Lower leg skin (tissue), 4 donors: ENCODE measurements around the gene FSTL5. TPM values are rescaled to one million over a fixed set of nuclear protein-coding genes. Genes with fewer than 3 reads are reported as not detected.

Source experiments
- DNase-seq, 2 donors: peaks; one replicate each; pipeline ENCODE4 v3.0.0-alpha.2; 2019; ENCODE audit warnings: low spot score in 2 of 2
- H3K4me3 ChIP-seq: fragments of 200-600 bp; sonication (generic); 2 replicates; pipeline ENCODE4 v1.5.1; 2017; ENCODE audit warnings: mild to moderate bottlenecking, low read depth; ENCODE audit not compliant: poor library complexity, severe bottlenecking
- CTCF ChIP-seq, 3 donors: fragments of 450-650 bp; IDR thresholded peaks; one replicate each; pipeline ENCODE4 v1.5.1; 2016; ENCODE audit warnings: antibody characterized with exemption in 3 of 3, mild to moderate bottlenecking in 3 of 3, moderate library complexity in 2 of 3
- POLR2A ChIP-seq, 2 donors: fragments of 450-650 bp; IDR thresholded peaks; one replicate each; pipeline ENCODE4 v1.6.1; 2016 to 2017; ENCODE audit warnings: antibody characterized with exemption in 2 of 2, mild to moderate bottlenecking in 1 of 2, moderate library complexity in 1 of 2
- WGBS, 2 donors: methylation state at CpG; one replicate each; pipeline ENCODE4 v1.1.5; 2018; 5-methylcytosine and 5-hydroxymethylcytosine counted together
- intact Hi-C: fragments of 100-400 bp; cut with DNase I; formaldehyde crosslinking; loops from one replicate; pipeline ENCODE4 v1.15.0; 2023; ENCODE audit warnings: low total_unique reads
- total RNA-seq, 4 donors: library from RNA; depleted of rRNA; stranded (reverse); fragments of >200 nt; gene quantifications; one replicate each; pipeline ENCODE4 v1.1.0, GENCODE V29; 2016

The FSTL5 gene
- total RNA-seq, 4 donors from 2014 or later, result not detected

- intact Hi-C loops, result no loop called here
- H3K4me3 ChIP-seq, result no peak overlapping the region
- no peak for DNase-seq
- TF ChIP-seq POLR2A (IDR thresholded peaks at IDR 0.05) (no peak), CTCF (IDR thresholded peaks at IDR 0.05) (no peak)
- WGBS, 2 donors, result 67 to 90% methylated on average over 1 of the region's 1 CpG
Measured at GRCh38 chr4:161856711-161857326, 307.0 kb downstream of the FSTL5 start.

- DNase-seq, result no peak
- TF ChIP-seq POLR2A (IDR thresholded peaks at IDR 0.05) (no peak), CTCF (IDR thresholded peaks at IDR 0.05) (no peak)
- 22 to 34% methylated on average over 1 of the region's 1 CpG for WGBS, 2 donors
- intact Hi-C loops, result no loop called here
- no peak overlapping the region for H3K4me3 ChIP-seq
Measured at GRCh38 chr4:161850631-161851030, 313.2 kb downstream of the FSTL5 start.

GRCh38 chr4:161841759-161842158, 322.0 kb downstream of the FSTL5 start:
- no peak for DNase-seq
- intact Hi-C loops, result no loop called here
- H3K4me3 ChIP-seq, result no peak overlapping the region
- WGBS, 2 donors, result 72 to 78% methylated on average over 4 of the region's 4 CpGs
- TF ChIP-seq CTCF (IDR thresholded peaks at IDR 0.05) (no peak), POLR2A (IDR thresholded peaks at IDR 0.05) (no peak)

GRCh38 chr4:161829591-161829990, 334.2 kb downstream of the FSTL5 start:
- no peak for DNase-seq
- H3K4me3 ChIP-seq, result no peak overlapping the region
- TF ChIP-seq POLR2A (IDR thresholded peaks at IDR 0.05) (no peak), CTCF (IDR thresholded peaks at IDR 0.05) (no peak)
- intact Hi-C loops, result no loop called here

GRCh38 chr4:161828061-161828460, 335.7 kb downstream of the FSTL5 start:
- DNase-seq, result no peak
- TF ChIP-seq CTCF (IDR thresholded peaks at IDR 0.05) (no peak), POLR2A (IDR thresholded peaks at IDR 0.05) (no peak)
- intact Hi-C loops, result no loop called here

GRCh38 chr4:161827013-161827412, 336.8 kb downstream of the FSTL5 start:
- intact Hi-C loops, result no loop called here
- TF ChIP-seq CTCF (IDR thresholded peaks at IDR 0.05), result no peak
- no peak for TF ChIP-seq POLR2A (IDR thresholded peaks at IDR 0.05)
- 76 to 93% methylated on average over 3 of the region's 3 CpGs for WGBS, 2 donors
- no peak for DNase-seq
- H3K4me3 ChIP-seq, result no peak overlapping the region

More at GRCh38 chr4:161828061-161828460, 335.7 kb downstream of the FSTL5 start:
- no peak overlapping the region for H3K4me3 ChIP-seq
- WGBS, 2 donors, result 43 to 63% methylated on average over 1 of the region's 1 CpG
